Common myeloid progenitor, CD34-positive (primary cell): ENCODE measurements around the gene ING5.

Experiments used
- CTCF ChIA-PET: fragments of 350-600 bp; sonication (Branson Sonifier 250); formaldehyde crosslinking; loops from one replicate; lab custom pipeline; 2021; ENCODE audit warnings: antibody characterized with exemption; lab: Charles Lee
- POLR2A ChIA-PET: fragments of 350-600 bp; sonication (Branson Sonifier 250); formaldehyde crosslinking; loops from one replicate; lab custom pipeline; 2021; ENCODE audit warnings: antibody characterized with exemption; lab: Charles Lee
- DNase-seq, 3 donors: peaks; one replicate each; pipeline versions ENCODE4 v3.0.0 to v3.0.0-alpha.2; 2013
- H3K27ac ChIP-seq, 2 experiments: 1 replicate in 1 of 2; 2 replicates in 1 of 2; pipeline ENCODE4 v1.7.0; 2013; ENCODE audit warnings: inconsistent platforms in 2 of 2, low read length in 2 of 2, mild to moderate bottlenecking in 2 of 2, low read depth in 1 of 2, moderate library complexity in 1 of 2; ENCODE audit not compliant: severe bottlenecking in 2 of 2, insufficient read depth in 1 of 2, poor library complexity in 1 of 2
- H3K27me3 ChIP-seq, 5 experiments: replicated peaks in 2 of 5; 1 replicate in 3 of 5; 2 replicates in 2 of 5; pipeline versions ENCODE4 v1.6.1 to v1.7.0; 2013; ENCODE audit warnings: low read length in 4 of 5, mild to moderate bottlenecking in 2 of 5, moderate library complexity in 2 of 5, inconsistent platforms in 1 of 5; ENCODE audit not compliant: insufficient read depth in 5 of 5, control insufficient read depth in 4 of 5
- H3K36me3 ChIP-seq, 4 experiments: 1 replicate in 2 of 4; 2 replicates in 2 of 4; pipeline versions ENCODE4 v1.6.1 to v1.7.0; 2013; ENCODE audit warnings: low read length in 3 of 4, control low read depth in 1 of 4, mild to moderate bottlenecking in 1 of 4; ENCODE audit not compliant: control insufficient read depth in 4 of 4, insufficient read depth in 4 of 4
- H3K4me1 ChIP-seq, 4 experiments: 1 replicate in 3 of 4; 2 replicates in 1 of 4; pipeline versions ENCODE4 v1.6.1 to v1.7.1; 2013; ENCODE audit warnings: low read length in 3 of 4, mild to moderate bottlenecking in 3 of 4, control low read depth in 1 of 4, inconsistent platforms in 1 of 4, moderate library complexity in 1 of 4; ENCODE audit not compliant: control insufficient read depth in 4 of 4, insufficient read depth in 4 of 4; ENCODE audit errors: control extremely low read depth in 1 of 4
- H3K4me3 ChIP-seq, 7 experiments: 1 replicate in 4 of 7; 2 replicates in 3 of 7; pipeline versions ENCODE4 v1.5.1 to v1.7.0; 2013; ENCODE audit warnings: mild to moderate bottlenecking in 7 of 7, low read length in 6 of 7, moderate library complexity in 6 of 7, inconsistent platforms in 2 of 7, low read depth in 2 of 7, control low read depth in 1 of 7; ENCODE audit not compliant: insufficient read depth in 4 of 7, control insufficient read depth in 1 of 7; ENCODE audit errors: extremely low read depth in 1 of 7
- H3K9me3 ChIP-seq, 5 experiments: 1 replicate in 4 of 5; 2 replicates in 1 of 5; pipeline versions ENCODE4 v1.6.1 to v1.7.1; 2013; ENCODE audit warnings: low read length in 4 of 5, mild to moderate bottlenecking in 2 of 5, inconsistent platforms in 1 of 5, low read depth in 1 of 5, moderate library complexity in 1 of 5; ENCODE audit not compliant: control insufficient read depth in 4 of 5, insufficient read depth in 2 of 5; ENCODE audit errors: control extremely low read depth in 1 of 5
- WGBS: methylation state at CpG from one replicate; pipeline ENCODE4 v1.1.5; 2013; ENCODE audit not compliant: insufficient coverage; 5-methylcytosine and 5-hydroxymethylcytosine counted together

Gene ING5

GRCh38 chr2:241672243-241673188 is 29.3 kb upstream of the ING5 start:
- no peak overlapping the region for H3K4me3 ChIP-seq
- no peaks in the 10 kb centered on the region for H3K9me3 ChIP-seq
- POLR2A ChIA-PET: no interaction called here
- DNase-seq: no peak
- 96% methylated on average over 35 of the region's 42 CpGs for WGBS
- CTCF ChIA-PET: no interaction called here
- H3K27me3 ChIP-seq: no peaks in the 10 kb centered on the region
- peaks cover 21 to 88% (median 66%) of the 10 kb centered on the region in 4 experiments for H3K36me3 ChIP-seq
- H3K27ac ChIP-seq: no peak overlapping the region
- H3K4me1 ChIP-seq: no peaks in the 10 kb centered on the region

GRCh38 chr2:241673189-241673663 is 28.6 kb upstream of the ING5 start:
- no peaks in the 10 kb centered on the region for H3K4me1 ChIP-seq
- ChIA-PET CTCF (no interaction called here), POLR2A (no interaction called here)
- H3K27ac ChIP-seq: no peak overlapping the region
- DNase-seq: no peak
- 86% methylated on average over 18 of the region's 18 CpGs for WGBS
- no peaks in the 10 kb centered on the region for H3K27me3 ChIP-seq
- H3K4me3 ChIP-seq: no peak overlapping the region
- H3K36me3 ChIP-seq: peaks cover 15 to 86% (median 63%) of the 10 kb centered on the region in 4 experiments
- no peaks in the 10 kb centered on the region for H3K9me3 ChIP-seq

- POLR2A ChIA-PET: no interaction called here
- H3K27ac ChIP-seq: no peak overlapping the region
- H3K27me3 ChIP-seq: no peaks in the 10 kb centered on the region
- 88% methylated on average over 16 of the region's 21 CpGs for WGBS
- no peaks in the 10 kb centered on the region for H3K9me3 ChIP-seq
- DNase-seq: no peak
- CTCF ChIA-PET: no interaction called here
- H3K4me3 ChIP-seq: no peak overlapping the region
- no peaks in the 10 kb centered on the region for H3K4me1 ChIP-seq
- H3K36me3 ChIP-seq: peaks cover 15 to 84% (median 61%) of the 10 kb centered on the region in 4 experiments
Measured at GRCh38 chr2:241673797-241674725, 27.8 kb upstream of the ING5 start.

- Histone ChIP-seq H3K27me3 (no peaks in the 10 kb centered on the region), H3K9me3 (no peaks in the 10 kb centered on the region), H3K4me3 (no peak overlapping the region), H3K36me3 (peaks cover 20 to 82% (median 58%) of the 10 kb centered on the region in 4 experiments), H3K27ac (no peak overlapping the region), H3K4me1 (no peaks in the 10 kb centered on the region)
- ChIA-PET CTCF (interaction anchor here (0.8 to 1.3 kb wide), 4 partner anchors 14 to 24 kb away, joined by 3 read pairs; no protein-coding TSS in a partner anchor), POLR2A (no interaction called here)
- WGBS: 97% methylated on average over 17 of the region's 17 CpGs
- no peak for DNase-seq
Measured at GRCh38 chr2:241675885-241676284, 26.0 kb upstream of the ING5 start.

GRCh38 chr2:241676665-241677064 is 25.2 kb upstream of the ING5 start:
- no peaks in the 10 kb centered on the region for H3K4me1 ChIP-seq
- no peaks in the 10 kb centered on the region for H3K27me3 ChIP-seq
- 93% methylated on average over 17 of the region's 17 CpGs for WGBS
- H3K36me3 ChIP-seq: peaks cover 20 to 82% (median 59%) of the 10 kb centered on the region in 4 experiments
- no peak for DNase-seq
- H3K4me3 ChIP-seq: no peak overlapping the region
- H3K9me3 ChIP-seq: no peaks in the 10 kb centered on the region
- ChIA-PET POLR2A (no interaction called here), CTCF (interaction anchor here (1.3 kb wide), 1 partner anchor 15 kb away, joined by 3 read pairs; no protein-coding TSS in a partner anchor)
- H3K27ac ChIP-seq: no peak overlapping the region

GRCh38 chr2:241677392-241677791 is 24.4 kb upstream of the ING5 start:
- DNase-seq: no peak
- no peak overlapping the region for H3K27ac ChIP-seq
- H3K9me3 ChIP-seq: no peaks in the 10 kb centered on the region
- CTCF ChIA-PET: interaction anchor here (0.9 kb wide), 1 partner anchor 24 kb away, joined by 3 read pairs; the partner anchor contains the start of gene ING5
- POLR2A ChIA-PET: no interaction called here
- H3K27me3 ChIP-seq: no peaks in the 10 kb centered on the region
- WGBS: 96% methylated on average over 22 of the region's 24 CpGs
- H3K4me1 ChIP-seq: no peaks in the 10 kb centered on the region
- no peak overlapping the region for H3K4me3 ChIP-seq
- H3K36me3 ChIP-seq: peaks cover 17 to 81% (median 56%) of the 10 kb centered on the region in 4 experiments
